SW480 (cell line): Measurements from ENCODE around the gene PLET1.

Experiments
- DNase-seq: peaks from one replicate; pipeline ENCODE4 v3.0.0-alpha.2; 2016; ENCODE audit warnings: low spot score

The PLET1 gene

GRCh38 chr11:112281726-112282125 lies 21.1 kb upstream of the PLET1 start:
- DNase-seq = peak; percentile 79

- peak; percentile 86 for DNase-seq
Observed at GRCh38 chr11:112280268-112281126, 19.8 kb upstream of the PLET1 start.

GRCh38 chr11:112279901-112280267 lies 19.2 kb upstream of the PLET1 start:
- peak; percentile 29 for DNase-seq

GRCh38 chr11:112278803-112279202 lies 18.1 kb upstream of the PLET1 start:
- no peak for DNase-seq

GRCh38 chr11:112277941-112278340 lies 17.3 kb upstream of the PLET1 start:
- DNase-seq = no peak

- DNase-seq = no peak
Observed at GRCh38 chr11:112277029-112277428, 16.4 kb upstream of the PLET1 start.

- no peak for DNase-seq
Observed at GRCh38 chr11:112274007-112274783, 13.5 kb upstream of the PLET1 start.

GRCh38 chr11:112273066-112273465 lies 12.4 kb upstream of the PLET1 start:
- no peak for DNase-seq

- DNase-seq = no peak
Observed at GRCh38 chr11:112271242-112271641, 10.6 kb upstream of the PLET1 start.

GRCh38 chr11:112270551-112271180 lies 10.0 kb upstream of the PLET1 start:
- no peak for DNase-seq

GRCh38 chr11:112269139-112269538 lies 8.5 kb upstream of the PLET1 start:
- DNase-seq = no peak

- no peak for DNase-seq
Observed at GRCh38 chr11:112268406-112268805, 7.7 kb upstream of the PLET1 start.

GRCh38 chr11:112267188-112267591 lies 6.5 kb upstream of the PLET1 start:
- no peak for DNase-seq

GRCh38 chr11:112266410-112266778 lies 5.7 kb upstream of the PLET1 start:
- DNase-seq = no peak

GRCh38 chr11:112265659-112266409 lies 5.2 kb upstream of the PLET1 start:
- no peak for DNase-seq

GRCh38 chr11:112255067-112255720 lies 5.5 kb downstream of the PLET1 start:
- DNase-seq = no peak

GRCh38 chr11:112253605-112254242 lies 6.9 kb downstream of the PLET1 start:
- no peak for DNase-seq

GRCh38 chr11:112249871-112250610 lies 10.6 kb downstream of the PLET1 start:
- no peak for DNase-seq

- DNase-seq = no peak
Observed at GRCh38 chr11:112248201-112248600, 12.5 kb downstream of the PLET1 start.

GRCh38 chr11:112247201-112247600 lies 13.5 kb downstream of the PLET1 start:
- DNase-seq = no peak
